ENCODE data around the gene CLNK. TPM values are rescaled to one million over a fixed set of nuclear protein-coding genes. Genes with fewer than 3 reads are reported as not detected.

Gene CLNK
- total and polyA plus RNA-seq, 4 donors: under 0.01 to 0.01 (median under 0.01) TPM; not detected in 1

DNA sequence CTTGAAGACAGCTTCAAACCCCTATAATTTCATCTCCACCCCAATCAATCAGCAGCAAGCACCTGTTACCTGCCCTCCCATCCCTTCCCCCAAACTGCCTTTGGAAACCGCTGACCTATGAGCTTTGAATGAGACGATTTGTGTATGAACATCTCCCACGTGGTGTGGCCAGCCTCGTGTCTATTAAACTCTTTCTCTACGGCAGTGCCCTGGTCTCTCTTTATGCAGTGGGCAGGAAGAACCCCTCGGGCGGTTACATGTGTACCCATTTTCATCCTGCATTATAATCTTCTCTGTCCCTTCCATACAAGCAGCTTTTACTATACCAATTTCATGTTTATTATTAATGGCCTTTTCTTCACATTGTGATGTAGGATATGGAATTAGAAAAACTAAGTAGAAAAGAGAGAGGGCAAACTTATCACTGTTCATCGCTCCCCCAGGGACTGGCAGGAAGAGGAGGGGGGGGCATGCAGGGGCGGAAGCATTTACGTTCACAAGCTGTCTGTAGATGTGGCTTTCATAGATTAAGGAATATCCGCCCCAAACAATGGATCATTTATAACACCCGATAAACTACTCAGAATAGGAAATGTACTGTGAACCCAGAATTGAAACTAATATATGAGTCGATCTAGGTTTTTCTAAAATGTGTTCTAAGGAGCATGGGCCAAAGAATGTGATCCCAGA, 131.8 kb downstream of the CLNK start:
- no peak for DNase-seq (ENCODE audit: low spot score)
- Histone ChIP-seq H3K9me3 (ENCODE audit: control insufficient read depth in 4 of 4, low read length in 3 of 4) (no peaks in the 10 kb centered on the region), H3K9ac (ENCODE audit: low read depth in 1 of 2, low read length in 2 of 2) (no peak overlapping the region), H3K27ac (ENCODE audit: low read depth in 1 of 2, low read length in 2 of 2) (no peak overlapping the region), H3K4me3 (ENCODE audit: low read depth in 1 of 3, low read length in 3 of 3) (no peak overlapping the region), H3K27me3 (ENCODE audit: control insufficient read depth in 4 of 4, insufficient read depth in 4 of 4, low read length in 3 of 4) (peaks cover 0 to 6% (median 0%) of the 10 kb centered on the region in 4 donors), H3K36me3 (ENCODE audit: control insufficient read depth in 4 of 4, insufficient read depth in 3 of 4, low read depth in 1 of 4, low read length in 3 of 4) (no peaks in the 10 kb centered on the region), H3K4me1 (ENCODE audit: control insufficient read depth in 4 of 4, insufficient read depth in 4 of 4, low read length in 3 of 4) (peaks cover 0 to 1% (median 0%) of the 10 kb centered on the region in 4 donors)
- TF ChIP-seq, protein P1, sequence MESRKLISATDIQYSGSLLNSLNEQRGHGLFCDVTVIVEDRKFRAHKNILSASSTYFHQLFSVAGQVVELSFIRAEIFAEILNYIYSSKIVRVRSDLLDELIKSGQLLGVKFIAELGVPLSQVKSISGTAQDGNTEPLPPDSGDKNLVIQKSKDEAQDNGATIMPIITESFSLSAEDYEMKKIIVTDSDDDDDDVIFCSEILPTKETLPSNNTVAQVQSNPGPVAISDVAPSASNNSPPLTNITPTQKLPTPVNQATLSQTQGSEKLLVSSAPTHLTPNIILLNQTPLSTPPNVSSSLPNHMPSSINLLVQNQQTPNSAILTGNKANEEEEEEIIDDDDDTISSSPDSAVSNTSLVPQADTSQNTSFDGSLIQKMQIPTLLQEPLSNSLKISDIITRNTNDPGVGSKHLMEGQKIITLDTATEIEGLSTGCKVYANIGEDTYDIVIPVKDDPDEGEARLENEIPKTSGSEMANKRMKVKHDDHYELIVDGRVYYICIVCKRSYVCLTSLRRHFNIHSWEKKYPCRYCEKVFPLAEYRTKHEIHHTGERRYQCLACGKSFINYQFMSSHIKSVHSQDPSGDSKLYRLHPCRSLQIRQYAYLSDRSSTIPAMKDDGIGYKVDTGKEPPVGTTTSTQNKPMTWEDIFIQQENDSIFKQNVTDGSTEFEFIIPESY (IDR thresholded peaks at IDR 0.05): no peak
- no peak for TF ChIP-seq GABPA (IDR thresholded peaks at IDR 0.05 in 1 of 2, conservative IDR thresholded peaks at IDR 0.05 in 1 of 2)
- TF ChIP-seq RXRA (IDR thresholded peaks at IDR 0.05): no peak
- TF ChIP-seq EGR1 (IDR thresholded peaks at IDR 0.05; ENCODE audit: low read depth in 2 of 2): no peak
- no peak for TF ChIP-seq TAF1 (conservative IDR thresholded peaks at IDR 0.05)
- TF ChIP-seq, protein P2, sequence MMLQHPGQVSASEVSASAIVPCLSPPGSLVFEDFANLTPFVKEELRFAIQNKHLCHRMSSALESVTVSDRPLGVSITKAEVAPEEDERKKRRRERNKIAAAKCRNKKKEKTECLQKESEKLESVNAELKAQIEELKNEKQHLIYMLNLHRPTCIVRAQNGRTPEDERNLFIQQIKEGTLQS (IDR thresholded peaks at IDR 0.05): no peak
- no peak for TF ChIP-seq NR2F2 (IDR thresholded peaks at IDR 0.05)
- TF ChIP-seq MAX (IDR thresholded peaks at IDR 0.05): no peak
- TF ChIP-seq YY1 (IDR thresholded peaks at IDR 0.05): no peak
- no peak for TF ChIP-seq HNF4G (IDR thresholded peaks at IDR 0.05)
- no peak for TF ChIP-seq SP1 (IDR thresholded peaks at IDR 0.05)
- WGBS: 56% methylated on average over 13 of the region's 13 CpGs

DNA sequence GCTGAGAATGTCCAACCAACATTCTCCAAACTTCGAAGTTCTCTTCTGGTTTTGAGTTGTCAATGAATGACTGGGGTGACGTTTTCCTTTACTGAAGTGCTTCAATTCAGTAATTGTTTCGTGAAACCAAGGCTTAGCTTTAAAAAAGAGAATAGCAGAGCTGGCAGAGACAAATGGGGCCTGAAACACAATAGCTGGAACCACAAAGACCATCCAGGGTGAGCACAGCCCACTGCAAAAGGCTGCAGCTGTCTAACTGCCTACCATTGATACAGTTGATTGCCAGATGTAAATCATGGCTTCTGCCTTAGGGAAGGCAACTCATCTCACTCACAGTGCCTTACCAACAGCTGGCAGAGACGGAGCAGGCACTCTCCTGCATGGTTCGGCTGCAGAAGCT, 148.7 kb downstream of the CLNK start:
- 74% methylated on average over 5 of the region's 5 CpGs for WGBS
- TF ChIP-seq TAF1 (conservative IDR thresholded peaks at IDR 0.05): no peak
- TF ChIP-seq SP1 (IDR thresholded peaks at IDR 0.05): no peak
- TF ChIP-seq, protein P3, sequence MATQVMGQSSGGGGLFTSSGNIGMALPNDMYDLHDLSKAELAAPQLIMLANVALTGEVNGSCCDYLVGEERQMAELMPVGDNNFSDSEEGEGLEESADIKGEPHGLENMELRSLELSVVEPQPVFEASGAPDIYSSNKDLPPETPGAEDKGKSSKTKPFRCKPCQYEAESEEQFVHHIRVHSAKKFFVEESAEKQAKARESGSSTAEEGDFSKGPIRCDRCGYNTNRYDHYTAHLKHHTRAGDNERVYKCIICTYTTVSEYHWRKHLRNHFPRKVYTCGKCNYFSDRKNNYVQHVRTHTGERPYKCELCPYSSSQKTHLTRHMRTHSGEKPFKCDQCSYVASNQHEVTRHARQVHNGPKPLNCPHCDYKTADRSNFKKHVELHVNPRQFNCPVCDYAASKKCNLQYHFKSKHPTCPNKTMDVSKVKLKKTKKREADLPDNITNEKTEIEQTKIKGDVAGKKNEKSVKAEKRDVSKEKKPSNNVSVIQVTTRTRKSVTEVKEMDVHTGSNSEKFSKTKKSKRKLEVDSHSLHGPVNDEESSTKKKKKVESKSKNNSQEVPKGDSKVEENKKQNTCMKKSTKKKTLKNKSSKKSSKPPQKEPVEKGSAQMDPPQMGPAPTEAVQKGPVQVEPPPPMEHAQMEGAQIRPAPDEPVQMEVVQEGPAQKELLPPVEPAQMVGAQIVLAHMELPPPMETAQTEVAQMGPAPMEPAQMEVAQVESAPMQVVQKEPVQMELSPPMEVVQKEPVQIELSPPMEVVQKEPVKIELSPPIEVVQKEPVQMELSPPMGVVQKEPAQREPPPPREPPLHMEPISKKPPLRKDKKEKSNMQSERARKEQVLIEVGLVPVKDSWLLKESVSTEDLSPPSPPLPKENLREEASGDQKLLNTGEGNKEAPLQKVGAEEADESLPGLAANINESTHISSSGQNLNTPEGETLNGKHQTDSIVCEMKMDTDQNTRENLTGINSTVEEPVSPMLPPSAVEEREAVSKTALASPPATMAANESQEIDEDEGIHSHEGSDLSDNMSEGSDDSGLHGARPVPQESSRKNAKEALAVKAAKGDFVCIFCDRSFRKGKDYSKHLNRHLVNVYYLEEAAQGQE (IDR thresholded peaks at IDR 0.05): no peak
- TF ChIP-seq, protein P1 (IDR thresholded peaks at IDR 0.05): no peak
- no peak for TF ChIP-seq HNF4A (conservative IDR thresholded peaks at IDR 0.05)
- no peak for TF ChIP-seq RAD21 (IDR thresholded peaks at IDR 0.05)
- no peak for TF ChIP-seq EGR1 (IDR thresholded peaks at IDR 0.05; ENCODE audit: low read depth in 2 of 2)
- TF ChIP-seq, protein P2 (IDR thresholded peaks at IDR 0.05): no peak
- no peak for TF ChIP-seq JUND (IDR thresholded peaks at IDR 0.05)
- TF ChIP-seq GABPA (IDR thresholded peaks at IDR 0.05 in 1 of 2, conservative IDR thresholded peaks at IDR 0.05 in 1 of 2): no peak
- TF ChIP-seq HNF4G (IDR thresholded peaks at IDR 0.05): no peak
- TF ChIP-seq RXRA (IDR thresholded peaks at IDR 0.05): no peak
- no peak for TF ChIP-seq FOXA2 (IDR thresholded peaks at IDR 0.05)
- no peak for TF ChIP-seq MAX (IDR thresholded peaks at IDR 0.05)
- Histone ChIP-seq H3K9ac (ENCODE audit: low read depth in 1 of 2, low read length in 2 of 2) (no peak overlapping the region), H3K9me3 (ENCODE audit: control insufficient read depth in 4 of 4, low read length in 3 of 4) (no peaks in the 10 kb centered on the region), H3K27me3 (ENCODE audit: control insufficient read depth in 4 of 4, insufficient read depth in 4 of 4, low read length in 3 of 4) (peaks cover 0 to 3% (median 0%) of the 10 kb centered on the region in 4 donors), H3K36me3 (ENCODE audit: control insufficient read depth in 4 of 4, insufficient read depth in 3 of 4, low read depth in 1 of 4, low read length in 3 of 4) (no peaks in the 10 kb centered on the region), H3K4me1 (ENCODE audit: control insufficient read depth in 4 of 4, insufficient read depth in 4 of 4, low read length in 3 of 4) (no peaks in the 10 kb centered on the region), H3K4me3 (ENCODE audit: low read depth in 1 of 3, low read length in 3 of 3) (no peak overlapping the region), H3K27ac (ENCODE audit: low read depth in 1 of 2, low read length in 2 of 2) (no peak overlapping the region)
- no peak for DNase-seq (ENCODE audit: low spot score)
